HepG2 (cell line): ENCODE measurements around the gene IFIT3. TPM values are rescaled to one million over a fixed set of nuclear protein-coding genes. Genes with fewer than 3 reads are reported as not detected.

Source experiments
- ATAC-seq: fragments of 200-7000 bp; cut with Tn5 transposase; 3 replicates; pipeline ENCODE4 v1.9.1; 2020; ENCODE audit warnings: mild to moderate bottlenecking, moderate library complexity
- BruUV-seq: library from RNA; stranded (reverse); fragments of 400-500 nt; replicated peaks from 2 replicates; lab custom pipeline; 2021; lab: Mats Ljungman, UMichigan
- CTCF ChIA-PET: fragments of 300-600 bp; formaldehyde crosslinking; extraction: SDS; loops from one replicate; lab custom pipeline; 2021; ENCODE audit warnings: low total read pairs, inconsistent platforms, low intra/inter-chr PET ratio; lab: Yijun Ruan, JAX
- POLR2A ChIA-PET: fragments of 350-600 bp; sonication (Branson Sonifier 250); formaldehyde crosslinking; loops from one replicate; lab custom pipeline; 2020; ENCODE audit warnings: antibody characterized with exemption, inconsistent platforms; lab: Yijun Ruan, JAX
- DNase-seq: peaks from one replicate; pipeline ENCODE4 v3.0.0-alpha.2; 2015; ENCODE audit warnings: low spot score
- FAIRE-seq: peaks from 3 replicates; lab custom pipeline; 2011; peaks lifted over from hg19 to GRCh38; lab: Jason Lieb, UNC
- H2AFZ ChIP-seq: one replicate; pipeline ENCODE4 v1.6.1; 2011; ENCODE audit warnings: low read length, inconsistent platforms
- H3K27ac ChIP-seq: fragments of 300-600 bp; 3 replicates; pipeline ENCODE4 v1.8.0; 2011; ENCODE audit warnings: mixed run types, mild to moderate bottlenecking, mixed read lengths, low read length, inconsistent platforms; ENCODE audit not compliant: insufficient read depth; ENCODE audit errors: extremely low read length
- H3K27me3 ChIP-seq, 2 experiments: fragments of 200-600 bp in 1 of 2; 2 replicates in 1 of 2; 3 replicates in 1 of 2; pipeline versions ENCODE4 v1.6.0 to v1.8.0; 2011; ENCODE audit warnings: low read length in 2 of 2, mild to moderate bottlenecking in 2 of 2, moderate library complexity in 2 of 2, inconsistent platforms in 1 of 2; ENCODE audit not compliant: insufficient read depth in 2 of 2, control insufficient read depth in 1 of 2
- H3K36me3 ChIP-seq, 2 experiments: fragments of 200-600 bp in 1 of 2; replicated peaks in 1 of 2; 2 replicates in 1 of 2; 3 replicates in 1 of 2; pipeline versions ENCODE4 v1.5.1 to v1.8.0; 2011; ENCODE audit warnings: low read length in 2 of 2, inconsistent platforms in 1 of 2; ENCODE audit not compliant: insufficient read depth in 2 of 2, control insufficient read depth in 1 of 2
- H3K4me1 ChIP-seq: 2 replicates; pipeline ENCODE4 v1.5.1; 2012; ENCODE audit warnings: low read length, inconsistent platforms; ENCODE audit not compliant: insufficient read depth
- H3K4me2 ChIP-seq: 2 replicates; pipeline ENCODE4 v1.6.0; 2011; ENCODE audit warnings: low read depth, low read length, inconsistent platforms
- H3K4me3 ChIP-seq, 3 experiments: fragments of 200-600 bp in 1 of 3; sonication (generic), shearing (Covaris generic) in 1 of 3; replicated peaks in 1 of 3; 2 replicates each; pipeline ENCODE4 v1.5.1; 2011 to 2016; ENCODE audit warnings: low read length in 3 of 3, inconsistent platforms in 2 of 3, low read depth in 2 of 3, mild to moderate bottlenecking in 2 of 3, control low read depth in 1 of 3, mixed read lengths in 1 of 3; ENCODE audit not compliant: insufficient read depth in 1 of 3
- H3K79me2 ChIP-seq: one replicate; pipeline ENCODE4 v1.6.1; 2011; ENCODE audit warnings: low read length, inconsistent platforms; ENCODE audit not compliant: insufficient read depth
- H3K9ac ChIP-seq: 2 replicates; pipeline ENCODE4 v1.6.0; 2011; ENCODE audit warnings: mild to moderate bottlenecking, low read depth, low read length, inconsistent platforms; ENCODE audit not compliant: insufficient read depth
- H3K9me3 ChIP-seq: 2 replicates; pipeline ENCODE4 v1.5.1; 2012; ENCODE audit warnings: mild to moderate bottlenecking, low read length
- H4K20me1 ChIP-seq: 2 replicates; pipeline ENCODE4 v1.6.0; 2011; ENCODE audit warnings: inconsistent platforms, mild to moderate bottlenecking, low read length, moderate library complexity; ENCODE audit not compliant: insufficient read depth
- ASH2L ChIP-seq: fragments of 300-600, 200-600 bp; sonication (generic); IDR thresholded peaks from 2 replicates; pipeline ENCODE4 v1.7.0; 2017; ENCODE audit warnings: low read depth, mild to moderate bottlenecking, moderate library complexity, mixed read lengths, low read length; ENCODE audit not compliant: insufficient read length
- HDAC6 ChIP-seq: fragments of 200-600 bp; sonication (generic); IDR thresholded peaks from 2 replicates; pipeline ENCODE4 v1.7.0; 2017; ENCODE audit warnings: mild to moderate bottlenecking, antibody characterized with exemption, low read length, low read depth
- REST ChIP-seq, 2 experiments: IDR thresholded peaks; 2 replicates each; pipeline ENCODE4 v1.6.1; 2011 to 2012; ENCODE audit warnings: low read length in 2 of 2, borderline replicate concordance in 1 of 2, low read depth in 1 of 2, mild to moderate bottlenecking in 1 of 2, moderate library complexity in 1 of 2
- SMAD1 ChIP-seq: sonication (generic); formaldehyde crosslinking; IDR thresholded peaks from 2 replicates; pipeline ENCODE4 v1.4.0; 2020; ENCODE audit warnings: missing genetic modification reagents, low read depth, mild to moderate bottlenecking, borderline replicate concordance
- ZNF496 ChIP-seq: sonication (generic); formaldehyde crosslinking; IDR thresholded peaks from 2 replicates; pipeline ENCODE4 v1.8.1; 2023; ENCODE audit warnings: mild to moderate bottlenecking, moderate library complexity, missing genetic modification reagents; ENCODE audit not compliant: insufficient replicate concordance
- ZNF543 ChIP-seq: sonication (generic); formaldehyde crosslinking; IDR thresholded peaks from 2 replicates; pipeline ENCODE4 v1.4.0; 2020; ENCODE audit warnings: mild to moderate bottlenecking, missing genetic modification reagents
- WGBS: methylation state at CpG from one replicate; pipeline ENCODE4 v1.1.6; 2017; ENCODE audit warnings: low lambda C conversion rate; 5-methylcytosine and 5-hydroxymethylcytosine counted together
- in situ Hi-C: cut with HindIII; loops from 2 replicates; pipeline ENCODE4 v1.10.0; 2017; ENCODE audit warnings: low pct_unique_long_range_greater_than_20kb; ENCODE audit not compliant: extremely low pct_ligation_motif_present
- intact Hi-C: fragments of 100-400 bp; cut with micrococcal nuclease; formaldehyde crosslinking; loops from one replicate; pipeline ENCODE4 v1.10.0; 2022; ENCODE audit not compliant: unreplicated experiment
- polyA plus RNA-seq, 8 experiments: library from polyadenylated mRNA; depleted of rRNA in 3 of 8; stranded (reverse) in 7 of 8; unstranded in 1 of 8; fragments of >200 nt; fragmentation: Illumina TruSeq in 4 of 8; extraction: Trizol in 4 of 8; gene quantifications; 2 replicates each; pipeline versions ENCODE4 v1.2.1 to v1.2.3, GENCODE V29; 2011 to 2016; ENCODE audit warnings: low read depth in 4 of 8, missing spikeins in 1 of 8, mixed read lengths in 1 of 8; ENCODE audit not compliant: insufficient read depth in 1 of 8
- total RNA-seq, 5 experiments: library from RNA; depleted of rRNA; stranded (reverse); fragments of >200 nt; fragmentation: Illumina TruSeq; extraction: Trizol; gene quantifications; 2 replicates each; pipeline ENCODE4 v1.2.3, GENCODE V29; 2016; ENCODE audit warnings: low read depth in 1 of 5

Gene IFIT3
- total and polyA plus RNA-seq, 2 of the 13 experiments (the other 11 are each of a cell fraction or from before 2014, with no cell fraction given), result 0.48 to 3.1 TPM

GRCh38 chr10:89377705-89378637 is 50.2 kb downstream of the IFIT3 start, which contains the start of gene IFIT1B:
Gene IFIT1B (plus strand): TSS chr10:89378056. CDS start chr10:89378136, 80 bp downstream.
- CTCF ChIA-PET, result no interaction called here
- Histone ChIP-seq H3K79me2 (no peaks in the 10 kb centered on the region), H3K36me3 (no peaks in the 10 kb centered on the region), H3K27me3 (no peaks in the 10 kb centered on the region), H4K20me1 (no peaks in the 10 kb centered on the region), H3K9me3 (no peaks in the 10 kb centered on the region), H3K27ac (no peak within 1 kb of the TSS), H3K4me2 (no peak within 1 kb of the TSS), H3K4me1 (peaks cover 30% of the 10 kb centered on the region), H3K9ac (no peak within 1 kb of the TSS), H3K4me3 (no peak within 1 kb of the TSS), H2AFZ (no peak within 1 kb of the TSS)
- in situ Hi-C loops, result no loop called here
- ATAC-seq (no peak), DNase-seq (no peak), FAIRE-seq (no peak)
- 61% methylated on average over 5 of the region's 5 CpGs for WGBS
- intact Hi-C loops, result no loop called here
- no peak for TF ChIP-seq SMAD1 (CRISPR knock-in tag)
- no peak for TF ChIP-seq ASH2L
- no peak for TF ChIP-seq ZNF543 (CRISPR knock-in tag)
- no peak for TF ChIP-seq ZNF496 (CRISPR knock-in tag)
- TF ChIP-seq HDAC6, result no peak
- peak in 1 of 2 experiments; percentile 64; a peak in 1 of 4 replicates for TF ChIP-seq REST (IDR thresholded peaks at IDR 0.05; ENCODE audit: borderline replicate concordance in 1 of 2, low read depth in 1 of 2, low read length in 2 of 2)
- POLR2A ChIA-PET, result no interaction called here
- no TSS peak for BruUV-seq
